K562 (cell line): ENCODE measurements around the gene NDRG3. TPM values are rescaled to one million over a fixed set of nuclear protein-coding genes. Genes with fewer than 3 reads are reported as not detected.

Experiments used
- ATAC-seq: fragments of 200-7000 bp; cut with Tn5 transposase; 3 replicates; pipeline ENCODE4 v1.9.1; 2020; ENCODE audit warnings: moderate library complexity
- BruUV-seq: library from RNA; stranded (reverse); fragments of 400-500 nt; replicated peaks from 2 replicates; lab custom pipeline; 2021; lab: Mats Ljungman, UMichigan
- CTCF ChIA-PET: fragments of 300-600 bp; formaldehyde crosslinking; extraction: SDS; loops from one replicate; lab custom pipeline; 2021; ENCODE audit warnings: low intra/inter-chr PET ratio; lab: Yijun Ruan, JAX
- POLR2A ChIA-PET: fragments of 300-600, 350-650 bp; sonication (Branson Sonifier 250); formaldehyde crosslinking; extraction: SDS; loops from one replicate; lab custom pipeline; 2021; ENCODE audit warnings: antibody characterized with exemption, inconsistent platforms; lab: Yijun Ruan, JAX
- DNase-seq, 4 experiments: peaks; one replicate each; pipeline versions ENCODE4 v3.0.0 to v3.0.0-alpha.2; 2011 to 2018; ENCODE audit warnings: low spot score in 3 of 4, mixed read lengths in 3 of 4; ENCODE audit errors: extremely low read depth in 1 of 4
- FAIRE-seq: peaks from 2 replicates; lab custom pipeline; 2011; peaks lifted over from hg19 to GRCh38; lab: Jason Lieb, UNC
- H2AFZ ChIP-seq: 2 replicates; pipeline ENCODE4 v1.6.0; 2011; ENCODE audit warnings: low read depth, low read length, control low read depth, inconsistent platforms
- H3K27ac ChIP-seq: fragments of 200-600 bp; 3 replicates; pipeline ENCODE4 v1.8.0; 2011; ENCODE audit warnings: low read depth, mild to moderate bottlenecking, control low read depth, inconsistent platforms, low read length, moderate library complexity, mixed read lengths; ENCODE audit errors: extremely low read depth
- H3K27me3 ChIP-seq, 2 experiments: fragments of 300-600 bp in 1 of 2; 2 replicates in 1 of 2; 3 replicates in 1 of 2; pipeline versions ENCODE4 v1.6.0 to v1.8.0; 2011; ENCODE audit warnings: inconsistent platforms in 2 of 2, low read length in 2 of 2, mild to moderate bottlenecking in 1 of 2, mixed read lengths in 1 of 2, moderate library complexity in 1 of 2; ENCODE audit not compliant: control insufficient read depth in 2 of 2, insufficient read depth in 2 of 2
- H3K36me3 ChIP-seq: fragments of 300-600 bp; 3 replicates; pipeline ENCODE4 v1.8.0; 2011; ENCODE audit warnings: mild to moderate bottlenecking, low read length, inconsistent platforms; ENCODE audit not compliant: control insufficient read depth, insufficient read depth
- H3K4me1 ChIP-seq, 2 experiments: fragments of 200-600 bp in 1 of 2; replicated peaks in 1 of 2; 2 replicates in 1 of 2; 3 replicates in 1 of 2; pipeline versions ENCODE4 v1.5.1 to v1.8.0; 2011; ENCODE audit warnings: inconsistent platforms in 2 of 2, low read length in 2 of 2, mild to moderate bottlenecking in 1 of 2, mixed read lengths in 1 of 2, moderate library complexity in 1 of 2; ENCODE audit not compliant: control insufficient read depth in 2 of 2, insufficient read depth in 2 of 2
- H3K4me2 ChIP-seq: 2 replicates; pipeline ENCODE4 v1.6.1; 2011; ENCODE audit warnings: low read length, control low read depth, inconsistent platforms, mixed read lengths; ENCODE audit not compliant: insufficient read depth
- H3K4me3 ChIP-seq: fragments of 200-600 bp; sonication (generic), shearing (Covaris generic); 2 replicates; pipeline ENCODE4 v1.5.1; 2016; ENCODE audit warnings: control low read depth, inconsistent platforms
- H3K79me2 ChIP-seq: fragments of 200-600 bp; 3 replicates; pipeline ENCODE4 v1.8.0; 2011; ENCODE audit warnings: low read length, inconsistent platforms; ENCODE audit not compliant: control insufficient read depth, insufficient read depth
- H3K9ac ChIP-seq, 2 experiments: 2 replicates each; pipeline versions ENCODE4 v1.6.0 to v1.6.1; 2011; ENCODE audit warnings: low read depth in 2 of 2, low read length in 2 of 2, control low read depth in 1 of 2, inconsistent platforms in 1 of 2, mild to moderate bottlenecking in 1 of 2, mixed read lengths in 1 of 2; ENCODE audit not compliant: insufficient read depth in 1 of 2
- H3K9me1 ChIP-seq: one replicate; pipeline ENCODE4 v1.6.0; 2011; ENCODE audit warnings: inconsistent platforms, mild to moderate bottlenecking, low read length, moderate library complexity; ENCODE audit not compliant: control insufficient read depth, insufficient read depth
- H3K9me3 ChIP-seq: replicated peaks from 2 replicates; pipeline ENCODE4 v1.5.1; 2011; ENCODE audit warnings: low read depth, low read length, inconsistent platforms; ENCODE audit not compliant: control insufficient read depth, insufficient read depth
- H4K20me1 ChIP-seq: replicated peaks from 2 replicates; pipeline ENCODE4 v1.6.1; 2011; ENCODE audit warnings: low read length, inconsistent platforms, mixed read lengths; ENCODE audit not compliant: control insufficient read depth, insufficient read depth
- CBFA2T2 ChIP-seq: fragments of 450-650 bp; conservative IDR thresholded peaks from 2 replicates; pipeline ENCODE4 v1.6.1; 2017; ENCODE audit warnings: mild to moderate bottlenecking
- CBFA2T3 ChIP-seq: fragments of 450-650 bp; IDR thresholded peaks from 2 replicates; pipeline ENCODE4 v1.6.1; 2017
- DACH1 ChIP-seq: fragments of 450-650 bp; IDR thresholded peaks from 2 replicates; pipeline ENCODE4 v1.6.1; 2018; ENCODE audit not compliant: partially characterized antibody
- MIER1 ChIP-seq: fragments of 450-650 bp; IDR thresholded peaks from 2 replicates; pipeline ENCODE4 v1.6.1; 2016; ENCODE audit warnings: antibody characterized with exemption, mild to moderate bottlenecking, low read depth
- PHF8 ChIP-seq: fragments of 200-600 bp; sonication (generic); IDR thresholded peaks from 2 replicates; pipeline ENCODE4 v1.6.1; 2012; ENCODE audit warnings: mixed run types, mild to moderate bottlenecking, inconsistent platforms, low read length, moderate library complexity, borderline replicate concordance
- POLR2AphosphoS5 ChIP-seq: IDR thresholded peaks from 2 replicates; pipeline ENCODE4 v1.6.1; 2011; ENCODE audit warnings: mild to moderate bottlenecking, low read depth, low read length, moderate library complexity; ENCODE audit not compliant: control insufficient read depth, insufficient read depth
- PYGO2 ChIP-seq: fragments of 450-650 bp; IDR thresholded peaks from 2 replicates; pipeline ENCODE4 v1.6.1; 2016; ENCODE audit warnings: mild to moderate bottlenecking, missing genetic modification characterization, moderate library complexity, missing compliant biosample characterization
- SAFB2 ChIP-seq: fragments of 200-400 bp; formaldehyde crosslinking; IDR thresholded peaks from 2 replicates; pipeline ENCODE4 v1.6.1; 2018; ENCODE audit warnings: borderline replicate concordance, low read length, low read depth, moderate library complexity; ENCODE audit not compliant: severe bottlenecking
- TAL1 ChIP-seq: fragments of 450-650 bp; IDR thresholded peaks from 2 replicates; pipeline ENCODE4 v1.6.1; 2016; ENCODE audit warnings: mild to moderate bottlenecking
- TCF3 ChIP-seq: sonication (generic); formaldehyde crosslinking; IDR thresholded peaks from 2 replicates; pipeline ENCODE4 v1.4.0; 2020; ENCODE audit warnings: mild to moderate bottlenecking, missing genetic modification reagents
- TEAD4 ChIP-seq, 2 experiments: sonication (generic) in 1 of 2; formaldehyde crosslinking in 1 of 2; IDR thresholded peaks; 2 replicates each; pipeline versions ENCODE4 v1.6.1 to v1.8.0; 2012 to 2022; ENCODE audit warnings: borderline replicate concordance in 1 of 2, inconsistent platforms in 1 of 2, low read length in 1 of 2, mild to moderate bottlenecking in 1 of 2, missing genetic modification reagents in 1 of 2
- ZKSCAN1 ChIP-seq: fragments of 150-350 bp; IDR thresholded peaks from 2 replicates; pipeline ENCODE4 v1.6.1; 2016; ENCODE audit warnings: low read depth, low read length
- ZNF324 ChIP-seq: fragments of 250-450 bp; sonication (Bioruptor Pico); IDR thresholded peaks from 2 replicates; pipeline ENCODE4 v1.4.0; 2020; ENCODE audit warnings: mild to moderate bottlenecking
- ZNF584 ChIP-seq: fragments of 200-800 bp; sonication (Bioruptor generic); IDR thresholded peaks from 2 replicates; pipeline ENCODE4 v1.6.1; 2016; ENCODE audit warnings: low read depth, mild to moderate bottlenecking, missing genetic modification characterization, missing compliant biosample characterization
- WGBS: fragments of 100-300 bp; shearing (Covaris generic); methylation state at CpG from one replicate; pipeline ENCODE4 v1.1.6; 2016; ENCODE audit warnings: low coverage, mixed read lengths; ENCODE audit not compliant: insufficient coverage; ENCODE audit errors: missing lambda C conversion rate; 5-methylcytosine and 5-hydroxymethylcytosine counted together
- in situ Hi-C: fragments of 300-500 bp; cut with MboI; formaldehyde crosslinking; loops from 4 replicates; pipeline ENCODE4 v1.15.0; 2018; ENCODE audit warnings: inconsistent platforms, mixed read lengths
- intact Hi-C: fragments of 100-400 bp; cut with micrococcal nuclease; formaldehyde crosslinking; loops from 2 replicates; pipeline ENCODE4 v1.14.2; 2022
- polyA plus RNA-seq, 8 experiments: library from polyadenylated mRNA; depleted of rRNA in 4 of 8; stranded (reverse) in 5 of 8; unstranded in 3 of 8; fragments of >200 nt; fragmentation: Nextera tagmentation in 2 of 8; fragmentation: Illumina TruSeq in 1 of 8; extraction: Ambion mirVana in 2 of 8; extraction: Trizol in 1 of 8; gene quantifications; 2 replicates each; pipeline versions ENCODE4 v1.2.1 to v1.2.3, GENCODE V29; 2011 to 2014; ENCODE audit warnings: inconsistent platforms in 1 of 8, missing spikeins in 1 of 8
- total RNA-seq, 7 experiments: library from RNA; depleted of rRNA in 6 of 7; stranded (reverse); fragments of >200 nt in 6 of 7; fragmentation: Illumina TruSeq in 2 of 7; extraction: Trizol in 2 of 7; gene quantifications; 2 replicates each; pipeline versions ENCODE4 v1.2.1 to v1.2.3, GENCODE V29; 2011 to 2021; ENCODE audit warnings: low replicate concordance in 1 of 7
- TF ChIP-seq, protein P1 (sequence below): sonication (generic); formaldehyde crosslinking; IDR thresholded peaks from 2 replicates; pipeline ENCODE4 v1.8.0; 2022; ENCODE audit warnings: missing genetic modification reagents, mild to moderate bottlenecking, moderate library complexity, borderline replicate concordance
- TF ChIP-seq, protein P2 (sequence below): sonication (generic); formaldehyde crosslinking; IDR thresholded peaks from 2 replicates; pipeline ENCODE4 v1.4.0; 2020; ENCODE audit warnings: mild to moderate bottlenecking, missing genetic modification reagents

Gene NDRG3
- total and polyA plus RNA-seq, 9 of the 15 experiments (the other 6 are each of a cell fraction or from before 2014, with no cell fraction given) = 14.6 to 39.4 (median 24.4) TPM

DNA sequence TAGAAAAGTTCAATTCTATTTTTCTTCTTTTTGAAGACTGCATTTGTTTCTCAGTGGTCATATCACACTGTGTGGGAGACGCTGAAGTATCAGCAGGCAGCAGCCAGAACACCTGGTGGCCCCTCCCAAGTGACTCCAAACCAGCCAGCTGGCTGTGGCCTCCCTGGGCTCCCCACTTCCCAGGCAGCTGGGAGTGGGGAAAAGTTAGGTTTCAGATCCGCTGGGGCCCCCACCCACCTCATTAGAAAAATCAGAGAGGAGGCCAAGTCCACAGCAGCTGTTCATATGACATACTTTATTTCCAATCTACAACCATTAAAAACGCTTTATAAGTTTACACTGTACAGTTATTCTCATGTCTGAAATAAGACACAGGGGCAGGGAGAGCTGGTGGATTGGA, 31.3 kb upstream of the NDRG3 start:
- H3K9me3 ChIP-seq = no peaks in the 10 kb centered on the region
- BruUV-seq = no TSS peak
- CTCF ChIA-PET = no interaction called here
- H3K27ac ChIP-seq = no peak overlapping the region
- H3K4me1 ChIP-seq = peaks cover 18 to 22% of the 10 kb centered on the region in 2 experiments; a peak in 4 of 5 replicates
- POLR2A ChIA-PET = interaction anchor here (0.6 to 0.7 kb wide), 2 partner anchors 207 to 221 kb away, joined by 3 to 4 read pairs; no protein-coding TSS in a partner anchor
- H4K20me1 ChIP-seq = no peaks in the 10 kb centered on the region
- no peak overlapping the region for H2AFZ ChIP-seq
- TF ChIP-seq TEAD4 (IDR thresholded peaks at IDR 0.05; ENCODE audit: low read length) (peak; percentile 39; the same call in 1 of the 2 replicates), TEAD4 (CRISPR knock-in tag; IDR thresholded peaks at IDR 0.05; ENCODE audit: borderline replicate concordance) (no peak), MIER1 (no peak), DACH1 (peak; percentile 46), ZNF324 (CRISPR knock-in tag) (no peak), CBFA2T3 (peak; percentile 75), POLR2AphosphoS5 (peak; percentile 55), PYGO2 (tag) (no peak), CBFA2T2 (peak; percentile 68), SAFB2 (no peak), TCF3 (CRISPR knock-in tag) (peak; percentile 51), TAL1 (peak; percentile 35; the same call in 1 of the 2 replicates), ZNF584 (CRISPR knock-in tag) (no peak), ZKSCAN1 (no peak), PHF8 (no peak)
- TF ChIP-seq, protein P1, sequence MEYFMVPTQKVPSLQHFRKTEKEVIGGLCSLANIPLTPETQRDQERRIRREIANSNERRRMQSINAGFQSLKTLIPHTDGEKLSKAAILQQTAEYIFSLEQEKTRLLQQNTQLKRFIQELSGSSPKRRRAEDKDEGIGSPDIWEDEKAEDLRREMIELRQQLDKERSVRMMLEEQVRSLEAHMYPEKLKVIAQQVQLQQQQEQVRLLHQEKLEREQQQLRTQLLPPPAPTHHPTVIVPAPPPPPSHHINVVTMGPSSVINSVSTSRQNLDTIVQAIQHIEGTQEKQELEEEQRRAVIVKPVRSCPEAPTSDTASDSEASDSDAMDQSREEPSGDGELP (CRISPR knock-in tag) = peak; percentile 76; the same call in 1 of the 2 replicates
- TF ChIP-seq, protein P2, sequence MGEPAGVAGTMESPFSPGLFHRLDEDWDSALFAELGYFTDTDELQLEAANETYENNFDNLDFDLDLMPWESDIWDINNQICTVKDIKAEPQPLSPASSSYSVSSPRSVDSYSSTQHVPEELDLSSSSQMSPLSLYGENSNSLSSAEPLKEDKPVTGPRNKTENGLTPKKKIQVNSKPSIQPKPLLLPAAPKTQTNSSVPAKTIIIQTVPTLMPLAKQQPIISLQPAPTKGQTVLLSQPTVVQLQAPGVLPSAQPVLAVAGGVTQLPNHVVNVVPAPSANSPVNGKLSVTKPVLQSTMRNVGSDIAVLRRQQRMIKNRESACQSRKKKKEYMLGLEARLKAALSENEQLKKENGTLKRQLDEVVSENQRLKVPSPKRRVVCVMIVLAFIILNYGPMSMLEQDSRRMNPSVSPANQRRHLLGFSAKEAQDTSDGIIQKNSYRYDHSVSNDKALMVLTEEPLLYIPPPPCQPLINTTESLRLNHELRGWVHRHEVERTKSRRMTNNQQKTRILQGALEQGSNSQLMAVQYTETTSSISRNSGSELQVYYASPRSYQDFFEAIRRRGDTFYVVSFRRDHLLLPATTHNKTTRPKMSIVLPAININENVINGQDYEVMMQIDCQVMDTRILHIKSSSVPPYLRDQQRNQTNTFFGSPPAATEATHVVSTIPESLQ (CRISPR knock-in tag) = no peak
- H3K79me2 ChIP-seq = peaks cover 14% of the 10 kb centered on the region
- no peak overlapping the region for H3K4me2 ChIP-seq
- H3K27me3 ChIP-seq = no peaks in the 10 kb centered on the region
- WGBS = 6% methylated on average over 3 of the region's 3 CpGs
- H3K9ac ChIP-seq = peak overlapping the region in 1 of 2 experiments; percentile 47; a peak in 1 of 4 replicates
- DNase-seq = peak; percentile 44 to 59 (median 53)
- in situ Hi-C loops = no loop called here
- intact Hi-C loops = no loop called here
- no peaks in the 10 kb centered on the region for H3K9me1 ChIP-seq
- no peak for ATAC-seq
- no peak for FAIRE-seq
- H3K4me3 ChIP-seq = no peak overlapping the region
- peaks cover 6% of the 10 kb centered on the region; the same call in 1 of the 3 replicates for H3K36me3 ChIP-seq
